Activated CD4-positive, alpha-beta T cell treated with anti-CD3 and anti-CD28 coated beads, Interleukin-2, amount 10 ng/mL, durations not matched to agents 24 days and 14 days (primary cell): ENCODE results near the gene GLS2. TPM values are rescaled to one million over a fixed set of nuclear protein-coding genes. Genes with fewer than 3 reads are reported as not detected.
A peak's percentile ranks its signal among the peaks of the same experiment; 100 is the strongest.
"Not testable (repeated sequence)": the region's sequence is repeated elsewhere in the genome, so short reads cannot be mapped to it uniquely, and the experiment has no call there.

Experiments
- DNase-seq: peaks from one replicate; pipeline ENCODE4 v3.0.0; 2022
- H3K27ac Mint-ChIP-seq: one replicate; pipeline ENCODE4 v1.8.0; 2022; ENCODE audit warnings: mild to moderate bottlenecking, mixed read lengths
- H3K27me3 Mint-ChIP-seq: one replicate; pipeline ENCODE4 v1.8.0; 2022; ENCODE audit warnings: mixed read lengths
- H3K36me3 Mint-ChIP-seq: one replicate; pipeline ENCODE4 v1.8.0; 2022; ENCODE audit warnings: low read depth, mild to moderate bottlenecking, mixed read lengths
- H3K4me1 Mint-ChIP-seq: one replicate; pipeline ENCODE4 v1.8.0; 2021; ENCODE audit warnings: mixed read lengths
- H3K4me3 Mint-ChIP-seq: one replicate; pipeline ENCODE4 v1.8.0; 2022; ENCODE audit warnings: mild to moderate bottlenecking, moderate library complexity, mixed read lengths
- H3K9me3 Mint-ChIP-seq: one replicate; pipeline ENCODE4 v1.8.0; 2021; ENCODE audit warnings: mixed read lengths
- intact Hi-C: fragments of 100-400 bp; cut with micrococcal nuclease; formaldehyde crosslinking; loops from one replicate; pipeline ENCODE4 v1.15.1; 2023
- total RNA-seq: library from RNA; stranded (reverse); gene quantifications from 2 replicates; pipeline ENCODE4 v1.2.3, GENCODE V29; 2022

Gene GLS2
- total RNA-seq, 1 donor from 2014 or later, result 1.9 TPM

DNA sequence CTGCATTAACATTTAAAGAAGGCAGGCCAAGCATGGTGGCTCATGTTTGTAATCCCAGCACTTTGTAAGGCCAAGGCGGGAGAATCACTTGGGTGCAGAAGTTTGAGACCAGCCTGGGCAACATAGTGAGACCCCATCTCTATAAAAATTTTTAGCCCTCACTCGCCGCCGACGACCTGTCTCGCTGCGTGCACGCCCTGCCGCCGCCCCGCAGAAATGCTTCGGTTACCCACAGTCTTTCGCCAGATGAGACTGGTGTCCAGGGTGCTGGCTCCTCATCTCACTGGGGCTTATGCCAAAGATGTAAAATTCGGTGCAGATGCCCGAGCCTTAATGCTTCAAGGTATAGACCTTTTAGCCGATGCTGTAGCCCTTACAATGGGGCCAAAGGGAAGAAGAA, 22.8 kb upstream of the GLS2 start:
- no peaks in the 10 kb centered on the region for H3K36me3 Mint-ChIP-seq
- no peak overlapping the region for H3K4me3 Mint-ChIP-seq
- H3K27me3 Mint-ChIP-seq, result peaks cover 15% of the 10 kb centered on the region
- no peaks in the 10 kb centered on the region for H3K9me3 Mint-ChIP-seq
- H3K4me1 Mint-ChIP-seq, result peaks cover 4% of the 10 kb centered on the region
- no peak overlapping the region for H3K27ac Mint-ChIP-seq
- intact Hi-C loops, result no loop called here
- DNase-seq, result no peak

- H3K27me3 Mint-ChIP-seq, H3K4me1 Mint-ChIP-seq, intact Hi-C loops, H3K27ac Mint-ChIP-seq, H3K36me3 Mint-ChIP-seq, H3K4me3 Mint-ChIP-seq, H3K9me3 Mint-ChIP-seq, DNase-seq: not testable (repeated sequence)
Measured at GRCh38 chr12:56499879-56500278, 11.9 kb upstream of the GLS2 start.

GRCh38 chr12:56499452-56499851, 11.5 kb upstream of the GLS2 start:
- H3K9me3 Mint-ChIP-seq, intact Hi-C loops, H3K36me3 Mint-ChIP-seq, DNase-seq, H3K27ac Mint-ChIP-seq, H3K27me3 Mint-ChIP-seq, H3K4me1 Mint-ChIP-seq, H3K4me3 Mint-ChIP-seq: not testable (repeated sequence)

GRCh38 chr12:56498126-56498902, 10.4 kb upstream of the GLS2 start:
- intact Hi-C loops, H3K36me3 Mint-ChIP-seq, H3K4me1 Mint-ChIP-seq, H3K4me3 Mint-ChIP-seq, H3K27me3 Mint-ChIP-seq, H3K27ac Mint-ChIP-seq, H3K9me3 Mint-ChIP-seq, DNase-seq: not testable (repeated sequence)

GRCh38 chr12:56496704-56497103, 8.7 kb upstream of the GLS2 start:
- peak overlapping the region; percentile 58 for H3K4me3 Mint-ChIP-seq
- H3K4me1 Mint-ChIP-seq, H3K27ac Mint-ChIP-seq, H3K36me3 Mint-ChIP-seq, intact Hi-C loops, H3K9me3 Mint-ChIP-seq: not testable (repeated sequence)
- peak; percentile 89 for DNase-seq
- peaks cover 11% of the 10 kb centered on the region for H3K27me3 Mint-ChIP-seq

GRCh38 chr12:56494481-56494880, 6.5 kb upstream of the GLS2 start:
- not testable (repeated sequence) for H3K36me3 Mint-ChIP-seq, H3K4me1 Mint-ChIP-seq
- peaks cover 22% of the 10 kb centered on the region for H3K27me3 Mint-ChIP-seq

DNA sequence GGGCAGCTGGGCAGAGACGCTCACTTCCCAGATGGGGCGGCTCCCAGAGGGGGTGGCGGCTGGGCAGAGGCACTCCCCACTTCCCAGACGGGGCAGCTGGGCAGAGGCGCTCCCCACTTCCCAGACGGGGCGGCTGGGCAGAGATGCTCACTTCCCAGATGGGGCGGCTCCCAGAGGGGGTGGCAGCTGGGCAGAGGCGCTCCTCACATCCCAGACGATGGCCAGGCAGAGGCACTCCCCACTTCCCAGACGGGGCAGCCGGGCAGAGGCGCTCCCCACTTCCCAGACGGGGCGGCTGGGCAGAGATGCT, 6.1 kb upstream of the GLS2 start:
- H3K27ac Mint-ChIP-seq, H3K4me1 Mint-ChIP-seq, H3K9me3 Mint-ChIP-seq, intact Hi-C loops, H3K36me3 Mint-ChIP-seq, H3K4me3 Mint-ChIP-seq, DNase-seq: not testable (repeated sequence)
- peaks cover 25% of the 10 kb centered on the region for H3K27me3 Mint-ChIP-seq

More at GRCh38 chr12:56494481-56494880, 6.5 kb upstream of the GLS2 start:
- DNase-seq, intact Hi-C loops, H3K4me3 Mint-ChIP-seq, H3K9me3 Mint-ChIP-seq, H3K27ac Mint-ChIP-seq: not testable (repeated sequence)

DNA sequence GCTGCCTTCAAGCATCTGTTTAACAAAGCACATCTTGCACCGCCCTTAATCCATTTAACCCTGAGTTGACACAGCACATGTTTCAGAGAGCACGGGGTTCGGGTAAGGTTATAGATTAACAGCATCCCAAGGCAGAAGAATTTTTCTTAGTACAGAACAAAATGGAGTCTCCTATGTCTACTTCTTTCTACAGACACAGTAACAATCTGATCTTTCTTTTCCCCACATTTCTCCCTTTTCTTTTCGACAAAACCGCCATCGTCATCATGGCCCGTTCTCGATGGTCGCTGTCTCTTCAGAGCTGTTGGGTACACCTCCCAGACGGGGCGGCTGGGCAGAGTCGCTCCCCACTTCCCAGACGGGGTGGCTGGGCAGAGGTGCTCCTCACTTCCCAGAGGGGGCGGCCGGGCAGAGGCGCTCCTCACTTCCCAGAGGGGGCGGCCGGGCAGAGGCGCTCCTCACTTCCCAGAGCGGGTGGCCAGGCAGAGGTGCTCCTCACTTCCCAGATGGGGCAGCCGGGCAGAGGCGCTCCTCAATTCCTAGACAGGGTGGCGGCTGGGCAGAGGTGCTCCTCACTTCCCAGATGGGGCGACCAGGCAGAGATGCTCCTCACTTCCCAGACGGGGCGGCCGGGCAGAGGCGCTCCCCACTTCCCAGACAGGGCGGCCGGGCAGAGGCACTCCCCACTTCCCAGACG, 5.6 kb upstream of the GLS2 start:
- DNase-seq, H3K4me3 Mint-ChIP-seq, H3K4me1 Mint-ChIP-seq, H3K9me3 Mint-ChIP-seq, H3K27ac Mint-ChIP-seq, intact Hi-C loops, H3K36me3 Mint-ChIP-seq: not testable (repeated sequence)
- H3K27me3 Mint-ChIP-seq, result peaks cover 29% of the 10 kb centered on the region

GRCh38 chr12:56490360-56490759, 2.4 kb upstream of the GLS2 start:
- DNase-seq, result no peak
- peaks cover 38% of the 10 kb centered on the region for H3K27me3 Mint-ChIP-seq
- peaks cover 5% of the 10 kb centered on the region for H3K9me3 Mint-ChIP-seq
- intact Hi-C loops, result no loop called here
- H3K4me3 Mint-ChIP-seq, result no peak overlapping the region
- peaks cover 12% of the 10 kb centered on the region for H3K4me1 Mint-ChIP-seq
- H3K27ac Mint-ChIP-seq, result no peak overlapping the region
- peaks cover 4% of the 10 kb centered on the region for H3K36me3 Mint-ChIP-seq

DNA sequence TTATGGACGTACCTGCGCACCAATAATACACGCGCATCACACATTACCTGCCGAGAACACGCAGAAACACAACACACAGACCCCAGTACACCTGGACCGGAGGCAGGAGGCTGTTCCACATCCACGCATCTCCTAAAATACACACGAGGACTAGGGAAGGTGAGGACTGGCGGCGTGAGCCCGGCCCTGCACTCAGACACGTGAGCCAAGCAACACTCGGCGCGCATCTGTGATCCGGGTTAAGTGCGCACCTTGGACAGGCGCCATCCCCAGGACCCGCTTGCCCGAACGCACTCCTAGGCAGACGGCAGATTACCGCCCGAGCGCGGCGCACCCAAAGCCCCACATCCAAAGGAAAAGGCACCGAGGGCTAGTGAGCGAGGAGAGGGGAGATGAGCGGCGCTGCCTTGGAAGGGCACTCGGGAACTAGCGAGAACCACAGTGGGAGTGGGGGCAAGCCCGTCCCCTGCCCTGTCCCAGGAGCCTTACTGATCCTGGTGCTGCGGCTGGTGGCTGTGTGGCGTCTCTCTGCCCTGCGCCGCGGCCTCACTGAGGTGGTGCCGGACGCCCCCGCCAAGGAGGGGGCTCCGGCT, 417 bp downstream of the GLS2 start:
- Mint-ChIP-seq H3K27me3 (peaks cover 35% of the 10 kb centered on the region), H3K4me1 (peaks cover 12% of the 10 kb centered on the region), H3K36me3 (peaks cover 4% of the 10 kb centered on the region), H3K9me3 (peaks cover 5% of the 10 kb centered on the region), H3K27ac (no peak overlapping the region), H3K4me3 (peak overlapping the region; percentile 87)
- intact Hi-C loops, result loop anchor here (2.0 kb wide), 1 partner anchor 19 kb away; the partner anchor contains the start of gene SPRYD4
- peak; percentile 72 for DNase-seq

GRCh38 chr12:56486694-56487093, 1.3 kb downstream of the GLS2 start:
- Mint-ChIP-seq H3K27ac (no peak overlapping the region), H3K9me3 (peaks cover 5% of the 10 kb centered on the region)

DNA sequence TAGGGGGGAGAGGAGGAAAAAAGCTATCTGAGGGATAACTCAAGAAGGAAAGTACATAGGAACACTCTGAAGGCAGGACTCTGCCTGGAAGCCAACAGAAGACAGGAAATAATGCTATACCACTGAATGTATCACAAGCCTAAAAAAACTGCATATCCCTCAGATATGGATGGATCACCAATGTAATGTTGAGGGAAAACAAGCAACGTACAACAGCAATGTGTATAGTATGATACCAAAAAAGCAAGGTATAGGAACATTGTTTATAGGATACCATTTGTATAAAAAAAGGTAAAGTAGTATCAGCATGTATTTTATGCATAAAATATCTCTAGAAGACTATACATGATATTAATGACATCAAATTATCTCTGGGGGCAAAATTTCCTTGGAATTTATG, 3.4 kb downstream of the GLS2 start:
- H3K4me1 Mint-ChIP-seq, result peaks cover 16% of the 10 kb centered on the region
- peaks cover 4% of the 10 kb centered on the region for H3K36me3 Mint-ChIP-seq
- H3K27me3 Mint-ChIP-seq, result peaks cover 19% of the 10 kb centered on the region
- intact Hi-C loops, result no loop called here
- H3K27ac Mint-ChIP-seq, result no peak overlapping the region
- H3K9me3 Mint-ChIP-seq, result peaks cover 5% of the 10 kb centered on the region
- DNase-seq, result no peak
- H3K4me3 Mint-ChIP-seq, result no peak overlapping the region

More at GRCh38 chr12:56486694-56487093, 1.3 kb downstream of the GLS2 start:
- H3K4me3 Mint-ChIP-seq, result no peak overlapping the region
- H3K27me3 Mint-ChIP-seq, result peaks cover 33% of the 10 kb centered on the region
- DNase-seq, result no peak
- intact Hi-C loops, result no loop called here
- peaks cover 4% of the 10 kb centered on the region for H3K36me3 Mint-ChIP-seq
- H3K4me1 Mint-ChIP-seq, result peaks cover 12% of the 10 kb centered on the region

GRCh38 chr12:56479625-56480024, 8.3 kb downstream of the GLS2 start:
- Mint-ChIP-seq H3K27me3 (no peaks in the 10 kb centered on the region), H3K36me3 (no peaks in the 10 kb centered on the region), H3K4me3 (no peak overlapping the region), H3K4me1 (peaks cover 5% of the 10 kb centered on the region), H3K9me3 (no peaks in the 10 kb centered on the region), H3K27ac (no peak overlapping the region)
- DNase-seq, result no peak
- intact Hi-C loops, result no loop called here

- Mint-ChIP-seq H3K27ac (no peak overlapping the region), H3K36me3 (peaks cover 7% of the 10 kb centered on the region), H3K9me3 (no peaks in the 10 kb centered on the region), H3K27me3 (no peaks in the 10 kb centered on the region), H3K4me3 (no peak overlapping the region), H3K4me1 (peaks cover 5% of the 10 kb centered on the region)
- intact Hi-C loops, result no loop called here
- DNase-seq, result no peak
Measured at GRCh38 chr12:56477521-56478225, 10.3 kb downstream of the GLS2 start.
